Measurements from ENCODE around the gene MAIP1. TPM values are rescaled to one million over a fixed set of nuclear protein-coding genes. Genes with fewer than 3 reads are reported as not detected.
A peak's percentile ranks its signal among the peaks of the same experiment; 100 is the strongest.
"Not testable (repeated sequence)": the region's sequence is repeated elsewhere in the genome, so short reads cannot be mapped to it uniquely, and the experiment has no call there.

Gene MAIP1, protein sequence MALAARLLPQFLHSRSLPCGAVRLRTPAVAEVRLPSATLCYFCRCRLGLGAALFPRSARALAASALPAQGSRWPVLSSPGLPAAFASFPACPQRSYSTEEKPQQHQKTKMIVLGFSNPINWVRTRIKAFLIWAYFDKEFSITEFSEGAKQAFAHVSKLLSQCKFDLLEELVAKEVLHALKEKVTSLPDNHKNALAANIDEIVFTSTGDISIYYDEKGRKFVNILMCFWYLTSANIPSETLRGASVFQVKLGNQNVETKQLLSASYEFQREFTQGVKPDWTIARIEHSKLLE
- 10 to 100 TPM; 12.3 to 14.1 TPM for total RNA-seq
- long read RNA-seq, donor 1, partial matches to known transcripts: 0 of 3 reads
- long read RNA-seq, donor 1, other reads (novel, unspliced or antisense): 1 of 3 reads
- long read RNA-seq, donor 2, transcript MAIP1-202 (5 exons, 1,386 nt): major isoform, 21 of 24 reads
- long read RNA-seq, donor 2, partial matches to known transcripts: 0 of 24 reads
- long read RNA-seq, donor 2, other reads (novel, unspliced or antisense): 3 of 24 reads

- peak; percentile 94 for DNase-seq (ENCODE audit: low spot score)
- intact Hi-C loops (cut with DNase I): no loop called here
These were observed at the start of gene MAIP1, which contains the start of gene TYW5 for GRCh38 chr2:199955339-199956061. Gene MAIP1 (plus strand): TSS chr2:199955582. CDS start chr2:199955799, 217 bp downstream. Gene TYW5 (minus strand): TSS chr2:199955491. CDS start chr2:199955470, 21 bp downstream.

GRCh38 chr2:199907008-199907714, 48.2 kb upstream of the MAIP1 start:
- no peak for DNase-seq (ENCODE audit: low spot score)
- intact Hi-C loops (cut with DNase I): no loop called here

DNA sequence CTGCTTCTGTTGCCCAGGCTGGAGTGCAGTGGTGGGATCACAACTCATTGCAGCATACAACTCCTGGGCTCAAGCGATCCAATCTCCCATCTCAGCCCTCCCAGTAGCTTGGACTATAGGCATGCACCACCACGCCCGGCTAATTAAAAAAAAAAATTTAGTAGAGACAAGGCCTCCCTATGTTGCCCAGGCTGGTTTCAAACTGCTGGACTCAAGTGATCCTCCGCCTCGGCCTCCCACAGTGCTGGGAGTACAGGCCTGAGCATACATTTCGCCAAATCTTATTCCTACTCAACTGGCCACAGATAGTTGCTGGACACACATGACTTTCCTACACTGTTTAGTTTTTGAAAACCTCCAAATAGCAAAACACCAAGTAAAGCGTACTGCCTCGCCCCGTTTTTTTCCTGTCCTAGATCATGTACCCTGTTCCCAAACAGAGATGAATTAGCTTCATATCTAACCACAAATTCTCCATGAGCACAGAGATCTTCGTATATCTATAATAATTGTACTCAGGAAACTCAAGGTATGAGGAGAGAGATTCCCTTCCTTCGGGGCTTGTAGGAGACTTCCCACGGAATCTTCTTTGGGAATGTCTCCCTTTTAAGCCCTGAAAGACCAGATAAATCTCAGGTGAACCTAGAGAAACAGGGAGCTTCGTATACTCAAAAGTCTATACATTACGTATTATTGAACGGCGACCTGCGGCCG, 44.9 kb upstream of the MAIP1 start:
- intact Hi-C loops (cut with DNase I): no loop called here
- DNase-seq (ENCODE audit: low spot score): no peak

DNA sequence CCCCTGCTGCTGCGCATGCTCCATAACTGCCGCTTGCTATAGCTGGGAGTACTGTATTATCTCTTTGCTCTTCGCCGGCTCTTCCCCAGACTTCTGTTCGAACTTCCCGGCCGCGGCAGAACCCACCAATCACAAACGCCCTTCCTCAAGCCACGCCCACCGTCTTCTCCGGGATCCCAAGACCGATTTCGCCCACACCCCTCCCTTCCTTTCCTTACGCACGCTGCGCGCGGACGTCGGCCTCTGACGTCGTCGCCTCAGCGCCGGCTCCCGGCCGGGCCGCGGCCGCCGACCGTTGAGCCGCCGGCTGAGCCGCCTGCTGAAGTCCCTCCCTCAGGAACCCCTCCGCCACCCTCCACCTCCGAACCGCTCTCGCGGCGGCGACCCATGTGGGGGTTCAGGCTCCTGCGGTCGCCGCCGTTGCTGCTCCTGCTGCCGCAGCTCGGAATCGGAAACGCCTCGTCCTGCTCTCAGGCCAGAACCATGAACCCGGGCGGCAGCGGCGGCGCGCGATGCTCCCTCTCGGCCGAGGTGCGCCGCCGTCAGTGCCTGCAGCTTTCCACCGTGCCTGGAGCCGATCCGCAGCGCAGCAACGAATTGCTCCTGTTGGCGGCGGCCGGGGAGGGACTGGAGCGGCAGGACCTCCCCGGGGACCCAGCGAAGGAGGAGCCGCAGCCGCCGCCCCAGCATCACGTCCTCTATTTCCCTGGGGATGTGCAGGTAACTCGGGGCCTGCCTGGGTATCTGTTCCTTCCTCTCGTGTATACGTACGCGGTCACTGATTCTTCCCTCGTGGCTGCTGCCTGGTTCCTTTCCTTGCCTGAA, 44.1 kb upstream of the MAIP1 start, which contains the start of gene C2orf69:
TSS of gene C2orf69 (plus strand) at position 242 of the 825 bp plus-strand sequence. CDS start at position 388, 146 bp downstream.
- peak; percentile 99 for DNase-seq (ENCODE audit: low spot score)
- intact Hi-C loops (cut with DNase I): no loop called here

DNA sequence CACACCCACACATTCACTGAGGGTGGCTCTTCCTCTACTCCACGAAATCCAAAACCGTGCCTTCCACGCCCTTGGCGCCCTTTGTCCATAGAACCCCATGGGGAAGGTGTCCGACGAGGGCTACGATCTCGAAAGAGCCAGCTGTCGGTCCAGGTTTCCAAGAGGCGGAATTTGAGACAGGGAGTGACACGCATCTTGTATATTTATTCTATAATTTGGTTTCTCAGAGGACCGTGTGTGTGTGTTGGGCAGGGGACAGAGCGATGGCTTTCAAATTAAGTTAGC, 43.6 kb upstream of the MAIP1 start:
- intact Hi-C loops (cut with DNase I): no loop called here
- DNase-seq (ENCODE audit: low spot score): no peak

DNA sequence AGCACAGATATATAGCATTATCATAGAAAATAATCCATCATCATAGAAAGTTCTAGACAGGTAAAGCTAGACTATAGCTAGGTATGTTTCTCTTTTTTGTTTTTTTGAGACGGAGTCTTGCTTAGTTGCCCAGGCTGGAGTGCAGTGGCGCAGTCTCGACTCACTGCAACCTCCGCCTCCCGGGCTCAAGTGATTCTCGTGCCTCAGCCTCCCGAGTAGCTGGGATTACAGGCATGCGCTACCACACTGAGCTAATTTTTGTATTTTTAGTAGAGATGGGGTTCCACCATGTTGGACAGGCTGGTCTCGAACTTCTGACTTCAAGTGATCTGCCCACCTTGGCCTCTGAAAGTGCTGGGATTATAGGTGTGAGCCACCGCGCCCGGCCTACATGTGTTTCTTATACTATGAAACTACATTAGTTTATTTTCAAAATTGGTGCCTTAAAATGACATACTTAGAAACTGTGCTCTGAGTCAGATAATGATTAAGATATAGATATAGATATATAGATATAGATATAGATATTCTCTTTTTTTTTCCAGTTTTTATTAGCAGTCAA, 42.7 kb upstream of the MAIP1 start:
- DNase-seq (ENCODE audit: low spot score); intact Hi-C loops (cut with DNase I): not testable (repeated sequence)

DNA sequence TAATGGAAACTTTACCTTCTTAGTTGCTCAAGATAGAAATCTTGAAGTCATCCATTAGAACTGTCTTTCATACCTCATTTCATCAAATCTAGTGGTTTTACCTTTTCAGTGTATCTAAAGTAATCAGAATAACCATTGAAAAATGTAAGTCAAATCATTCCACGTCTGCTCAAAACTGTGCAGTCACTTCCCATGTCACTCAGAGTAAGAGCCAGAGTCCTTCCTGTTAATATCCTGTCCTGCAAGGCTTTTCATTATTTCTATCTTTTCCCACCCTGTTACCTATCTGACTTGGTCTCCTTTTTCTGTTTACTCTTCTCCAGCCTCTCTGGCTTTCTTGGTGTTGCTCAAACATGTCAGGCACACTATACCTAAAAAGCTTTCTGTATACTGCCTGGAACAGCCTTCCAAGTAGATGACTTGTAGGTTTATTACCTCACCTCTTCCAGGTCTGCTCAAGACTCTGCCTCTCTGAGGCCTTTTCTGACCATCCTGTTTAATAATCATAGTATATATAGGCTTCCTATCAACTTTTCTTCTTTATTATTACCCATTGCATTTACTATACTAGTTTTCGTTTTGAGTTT, 40.9 kb upstream of the MAIP1 start:
- DNase-seq (ENCODE audit: low spot score): no peak
- intact Hi-C loops (cut with DNase I): no loop called here

GRCh38 chr2:199916980-199917379, 38.4 kb upstream of the MAIP1 start:
- intact Hi-C loops (cut with DNase I): no loop called here
- no peak for DNase-seq (ENCODE audit: low spot score)

GRCh38 chr2:199922856-199923255, 32.5 kb upstream of the MAIP1 start:
- intact Hi-C loops (cut with DNase I): no loop called here
- no peak for DNase-seq (ENCODE audit: low spot score)

- DNase-seq (ENCODE audit: low spot score): no peak
- intact Hi-C loops (cut with DNase I): no loop called here
These were observed 31.5 kb upstream of the MAIP1 start for GRCh38 chr2:199923924-199924323.

- intact Hi-C loops (cut with DNase I): no loop called here
- no peak for DNase-seq (ENCODE audit: low spot score)
These were observed 28.6 kb upstream of the MAIP1 start for GRCh38 chr2:199926806-199927205.

- intact Hi-C loops (cut with DNase I): no loop called here
- no peak for DNase-seq (ENCODE audit: low spot score)
These were observed 27.2 kb upstream of the MAIP1 start for GRCh38 chr2:199928226-199928625.

- no peak for DNase-seq (ENCODE audit: low spot score)
- intact Hi-C loops (cut with DNase I): no loop called here
These were observed 26.8 kb upstream of the MAIP1 start for GRCh38 chr2:199928626-199929025.

DNA sequence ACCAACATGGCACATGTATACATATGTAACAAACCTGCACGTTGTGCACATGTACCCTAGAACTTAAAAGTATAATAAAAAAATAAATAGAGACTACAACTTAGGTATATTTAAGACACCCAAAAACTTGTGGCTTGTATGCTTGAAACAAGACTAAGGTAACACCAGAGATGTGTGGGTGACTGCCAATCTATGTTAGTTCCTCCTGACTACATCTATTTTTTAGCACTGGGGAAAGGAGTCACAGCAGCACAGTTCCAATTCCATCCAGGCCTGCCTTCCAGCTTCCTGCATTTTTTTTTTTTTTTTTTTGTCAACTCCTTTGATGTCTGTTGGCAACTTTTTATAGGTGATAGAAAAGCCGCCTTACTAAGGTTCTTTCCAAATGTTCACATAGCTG, 26.1 kb upstream of the MAIP1 start:
- intact Hi-C loops (cut with DNase I): no loop called here
- DNase-seq (ENCODE audit: low spot score): no peak

DNA sequence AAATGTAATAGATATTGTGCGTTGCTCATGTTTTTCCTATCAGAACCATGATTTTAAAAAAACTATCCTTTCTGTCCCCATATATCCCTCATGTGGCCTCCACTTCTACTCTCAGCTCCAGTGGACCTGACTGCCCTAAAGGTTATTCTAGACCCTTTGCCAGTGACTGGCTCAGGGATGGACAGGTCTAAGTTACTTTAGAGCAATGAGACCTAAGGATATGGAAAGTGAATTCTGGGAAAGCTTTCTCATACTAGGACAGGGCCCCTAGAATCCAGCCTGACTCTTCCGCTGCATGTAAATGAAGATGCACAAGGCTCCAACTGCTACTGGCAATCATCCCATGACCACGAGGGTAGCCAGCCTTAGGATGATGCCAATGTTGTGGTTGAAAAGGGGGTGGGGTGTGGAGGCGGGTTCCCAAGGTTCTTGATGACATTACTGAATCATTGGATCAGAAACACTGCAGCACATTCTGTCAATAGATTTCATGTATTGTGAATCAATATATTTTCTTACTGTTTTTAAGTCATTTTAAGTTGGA, 23.0 kb upstream of the MAIP1 start:
- intact Hi-C loops (cut with DNase I): no loop called here

DNA sequence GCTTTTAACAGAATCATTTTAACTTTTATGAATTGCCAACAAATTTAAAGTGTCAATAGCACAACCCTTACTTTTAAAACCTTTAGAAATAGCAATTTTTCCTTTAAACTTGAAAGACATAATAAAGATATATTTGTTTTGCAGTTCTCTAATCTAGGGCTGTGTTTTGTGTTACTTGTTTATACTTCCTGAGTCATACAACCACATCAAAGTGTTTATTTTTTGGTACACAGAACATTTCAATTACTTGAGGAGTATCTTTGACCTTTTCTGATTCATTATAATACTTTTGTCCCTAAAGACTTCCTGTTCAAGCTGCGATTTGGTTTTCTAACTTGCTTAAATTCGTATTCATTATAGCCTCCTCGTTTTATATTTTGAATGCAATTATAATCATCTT, 21.9 kb upstream of the MAIP1 start:
- intact Hi-C loops (cut with DNase I): no loop called here
- DNase-seq (ENCODE audit: low spot score): no peak

More for the DNA sequence above, 23.0 kb upstream of the MAIP1 start:
- no peak for DNase-seq (ENCODE audit: low spot score)

- intact Hi-C loops (cut with DNase I): no loop called here
- no peak for DNase-seq (ENCODE audit: low spot score)
These were observed 18.8 kb upstream of the MAIP1 start for GRCh38 chr2:199936554-199936953.

Measured in posterior vena cava (tissue), 2 donors.